Endodermal cell (in vitro differentiated cells): ENCODE results near the gene LCN9. TPM values are rescaled to one million over a fixed set of nuclear protein-coding genes. Genes with fewer than 3 reads are reported as not detected.

ENCODE experiments used
- DNase-seq: peaks from one replicate; pipeline ENCODE4 v3.0.0-alpha.2; 2017
- H3K27ac ChIP-seq: 2 replicates; pipeline ENCODE4 v1.5.1; 2013; ENCODE audit warnings: mild to moderate bottlenecking, low read depth, low read length, moderate library complexity
- H3K27me3 ChIP-seq: 2 replicates; pipeline ENCODE4 v1.6.1; 2013; ENCODE audit warnings: mild to moderate bottlenecking, low read length, moderate library complexity; ENCODE audit not compliant: insufficient read depth, control insufficient read depth, poor library complexity, severe bottlenecking
- H3K36me3 ChIP-seq: 2 replicates; pipeline ENCODE4 v1.7.0; 2013; ENCODE audit warnings: mild to moderate bottlenecking, low read length, moderate library complexity; ENCODE audit not compliant: control insufficient read depth, insufficient read depth
- H3K4me1 ChIP-seq: one replicate; pipeline ENCODE4 v1.7.0; 2013; ENCODE audit warnings: low read length; ENCODE audit not compliant: control insufficient read depth, insufficient read depth
- H3K4me3 ChIP-seq: 2 replicates; pipeline ENCODE4 v1.5.1; 2013; ENCODE audit warnings: mild to moderate bottlenecking, low read length, moderate library complexity
- H3K9ac ChIP-seq: 2 replicates; pipeline ENCODE4 v1.6.1; 2013; ENCODE audit warnings: mild to moderate bottlenecking, low read length, moderate library complexity; ENCODE audit not compliant: poor library complexity, severe bottlenecking; ENCODE audit errors: extremely low read depth
- H3K9me3 ChIP-seq: 2 replicates; pipeline ENCODE4 v1.6.1; 2013; ENCODE audit warnings: mild to moderate bottlenecking, low read length, moderate library complexity; ENCODE audit not compliant: control insufficient read depth
- H3K27ac Mint-ChIP-seq: 2 replicates; pipeline ENCODE4 v1.8.0; 2020; ENCODE audit warnings: mixed read lengths
- H3K27me3 Mint-ChIP-seq: 2 replicates; pipeline ENCODE4 v1.8.0; 2021; ENCODE audit warnings: mild to moderate bottlenecking, mixed read lengths; ENCODE audit not compliant: insufficient read depth
- H3K36me3 Mint-ChIP-seq: 2 replicates; pipeline ENCODE4 v1.8.0; 2020; ENCODE audit warnings: low read depth, mixed read lengths
- H3K4me1 Mint-ChIP-seq: 2 replicates; pipeline ENCODE4 v1.8.0; 2020; ENCODE audit warnings: mixed read lengths
- H3K4me3 Mint-ChIP-seq: 2 replicates; pipeline ENCODE4 v1.8.0; 2020; ENCODE audit warnings: mild to moderate bottlenecking, moderate library complexity, mixed read lengths
- H3K9me3 Mint-ChIP-seq: 2 replicates; pipeline ENCODE4 v1.8.0; 2020; ENCODE audit warnings: mild to moderate bottlenecking, mixed read lengths
- CTCF ChIP-seq: fragments of 200-600 bp; sonication (generic); conservative IDR thresholded peaks from 2 replicates; pipeline ENCODE4 v1.5.0; 2021; ENCODE audit warnings: antibody characterized with exemption, mild to moderate bottlenecking
- WGBS, 2 experiments: methylation state at CpG; one replicate each; pipeline versions ENCODE4 v1.1.5 to v1.1.7; 2013; ENCODE audit warnings: missing lambda C conversion rate in 2 of 2, mixed read lengths in 1 of 2; ENCODE audit not compliant: insufficient coverage in 1 of 2, insufficient read length in 1 of 2; 5-methylcytosine and 5-hydroxymethylcytosine counted together
- total RNA-seq, 2 donors: library from RNA; stranded (reverse); fragmentation: NEBNext Ultra II Directional in 1 of 2; extraction: Animal tissue kit (Norgen Biotek cat#: 25700) in 1 of 2; gene quantifications; 2 replicates in 1 of 2; 3 replicates in 1 of 2; pipeline ENCODE4 v1.2.1, GENCODE V29; 2021

The LCN9 gene
- total RNA-seq, 2 donors from 2014 or later = 0.46 to 10.7 TPM

GRCh38 chr9:135647884-135648283 lies 15.2 kb upstream of the LCN9 start:
- Histone ChIP-seq H3K4me1 (no peaks in the 10 kb centered on the region), H3K36me3 (no peaks in the 10 kb centered on the region), H3K9me3 (peaks cover 85% of the 10 kb centered on the region), H3K4me3 (peak overlapping the region; percentile 53), H3K27me3 (no peaks in the 10 kb centered on the region), H3K27ac (no peak overlapping the region), H3K9ac (no peak overlapping the region)
- H3K9me3 Mint-ChIP-seq = peaks cover 91% of the 10 kb centered on the region
- no peak overlapping the region for H3K27ac Mint-ChIP-seq
- 84 to 91% methylated on average over 4 of the region's 4 CpGs for WGBS, 2 experiments
- TF ChIP-seq CTCF = no peak
- H3K27me3 Mint-ChIP-seq = no peaks in the 10 kb centered on the region
- H3K4me3 Mint-ChIP-seq = no peak overlapping the region
- H3K36me3 Mint-ChIP-seq = peaks cover 4% of the 10 kb centered on the region
- no peak for DNase-seq
- no peaks in the 10 kb centered on the region for H3K4me1 Mint-ChIP-seq

- Histone ChIP-seq H3K9me3 (peaks cover 90% of the 10 kb centered on the region), H3K36me3 (no peaks in the 10 kb centered on the region), H3K4me3 (peak overlapping the region; percentile 53), H3K27me3 (no peaks in the 10 kb centered on the region), H3K4me1 (no peaks in the 10 kb centered on the region), H3K9ac (no peak overlapping the region), H3K27ac (no peak overlapping the region)
- Mint-ChIP-seq H3K4me1 (no peaks in the 10 kb centered on the region), H3K9me3 (peaks cover 90% of the 10 kb centered on the region), H3K4me3 (no peak overlapping the region), H3K27ac (no peak overlapping the region), H3K27me3 (no peaks in the 10 kb centered on the region), H3K36me3 (peaks cover 4% of the 10 kb centered on the region)
- WGBS, 2 experiments = 84 to 85% methylated on average over 9 to 10 of the region's 10 CpGs
- DNase-seq = peak; percentile 68
- no peak for TF ChIP-seq CTCF
Measured at GRCh38 chr9:135648494-135649410, 14.4 kb upstream of the LCN9 start.

DNA sequence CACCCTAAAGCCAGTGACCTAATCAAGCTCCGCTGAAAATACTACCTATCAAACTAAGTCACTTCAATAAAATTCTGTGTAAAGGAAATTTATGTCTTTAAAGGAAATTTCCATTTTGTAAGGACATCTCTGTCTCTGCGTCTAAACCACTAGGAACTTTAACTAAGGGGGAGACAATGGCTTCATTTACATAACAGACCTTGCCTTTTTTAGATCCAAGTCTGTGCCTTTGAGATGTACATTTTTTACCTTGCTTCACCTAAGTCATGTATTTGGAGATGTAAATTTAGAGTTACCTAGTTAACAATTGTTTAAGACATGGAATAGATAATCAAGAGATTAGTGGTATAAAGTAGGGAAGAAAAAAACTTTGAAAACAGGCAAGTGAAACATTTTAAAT lies 13.6 kb upstream of the LCN9 start:
- Histone ChIP-seq H3K27me3 (no peaks in the 10 kb centered on the region), H3K4me1 (no peaks in the 10 kb centered on the region), H3K4me3 (peak overlapping the region; percentile 35), H3K9me3 (peaks cover 89% of the 10 kb centered on the region), H3K36me3 (no peaks in the 10 kb centered on the region), H3K27ac (no peak overlapping the region), H3K9ac (no peak overlapping the region)
- Mint-ChIP-seq H3K27me3 (no peaks in the 10 kb centered on the region), H3K4me1 (no peaks in the 10 kb centered on the region), H3K4me3 (no peak overlapping the region), H3K36me3 (peaks cover 4% of the 10 kb centered on the region), H3K27ac (no peak overlapping the region), H3K9me3 (peaks cover 90% of the 10 kb centered on the region)
- 57 to 73% methylated on average over 1 to 2 of the region's 2 CpGs for WGBS, 2 experiments
- DNase-seq = no peak
- no peak for TF ChIP-seq CTCF
